H9 (cell line): ENCODE data around the gene MGMT. TPM values are rescaled to one million over a fixed set of nuclear protein-coding genes. Genes with fewer than 3 reads are reported as not detected.

Experiments
- DNase-seq: peaks from one replicate; pipeline ENCODE4 v3.0.0-alpha.2; 2017
- H2AFZ ChIP-seq: one replicate; pipeline ENCODE4 v1.6.1; 2013; ENCODE audit warnings: mild to moderate bottlenecking, low read length, control low read depth, moderate library complexity
- H2AK5ac ChIP-seq: 2 replicates; pipeline ENCODE4 v1.6.1; 2013; ENCODE audit warnings: low read length, control low read depth, mixed read lengths; ENCODE audit not compliant: insufficient read length
- H2BK120ac ChIP-seq: one replicate; pipeline ENCODE4 v1.6.1; 2013; ENCODE audit warnings: low read depth, mild to moderate bottlenecking, low read length, control low read depth, inconsistent platforms; ENCODE audit not compliant: poor library complexity, severe bottlenecking
- H2BK12ac ChIP-seq: 2 replicates; pipeline ENCODE4 v1.6.1; 2013; ENCODE audit warnings: low read length, control low read depth, mixed read lengths, low read depth; ENCODE audit not compliant: insufficient read length
- H2BK15ac ChIP-seq: 2 replicates; pipeline ENCODE4 v1.6.1; 2013; ENCODE audit warnings: low read depth, low read length, control low read depth
- H2BK20ac ChIP-seq: one replicate; pipeline ENCODE4 v1.6.1; 2013; ENCODE audit warnings: low read depth, mild to moderate bottlenecking, low read length, control low read depth, inconsistent platforms; ENCODE audit not compliant: poor library complexity, severe bottlenecking
- H2BK5ac ChIP-seq: 2 replicates; pipeline ENCODE4 v1.6.1; 2013; ENCODE audit warnings: low read length, control low read depth, mixed read lengths; ENCODE audit not compliant: insufficient read length
- H3K14ac ChIP-seq: 2 replicates; pipeline ENCODE4 v1.6.1; 2013; ENCODE audit warnings: low read length, control low read depth; ENCODE audit not compliant: insufficient read depth
- H3K18ac ChIP-seq: 2 replicates; pipeline ENCODE4 v1.6.1; 2013; ENCODE audit warnings: low read depth, mild to moderate bottlenecking, mixed read lengths, low read length, control low read depth; ENCODE audit not compliant: insufficient read length
- H3K23ac ChIP-seq: 2 replicates; pipeline ENCODE4 v1.6.1; 2013; ENCODE audit warnings: low read length, control low read depth, mixed read lengths, low read depth; ENCODE audit not compliant: insufficient read length
- H3K23me2 ChIP-seq: 2 replicates; pipeline ENCODE4 v1.6.1; 2013; ENCODE audit warnings: low read depth, mild to moderate bottlenecking, mixed read lengths, low read length, control low read depth; ENCODE audit not compliant: insufficient read length, poor library complexity, severe bottlenecking
- H3K27ac ChIP-seq: 2 replicates; pipeline ENCODE4 v1.5.1; 2013; ENCODE audit warnings: low read length, control low read depth, mixed read lengths, low read depth; ENCODE audit not compliant: insufficient read length
- H3K27me3 ChIP-seq: 2 replicates; pipeline ENCODE4 v1.6.1; 2013; ENCODE audit warnings: low read length, control low read depth, inconsistent platforms; ENCODE audit not compliant: insufficient read depth
- H3K4ac ChIP-seq: 2 replicates; pipeline ENCODE4 v1.6.1; 2013; ENCODE audit warnings: low read depth, mild to moderate bottlenecking, control low read depth, inconsistent platforms, low read length, moderate library complexity
- H3K4me1 ChIP-seq: 2 replicates; pipeline ENCODE4 v1.6.1; 2013; ENCODE audit warnings: low read length, control low read depth, inconsistent platforms; ENCODE audit not compliant: insufficient read depth
- H3K4me2 ChIP-seq: 2 replicates; pipeline ENCODE4 v1.6.1; 2013; ENCODE audit warnings: low read length, control low read depth, mixed read lengths; ENCODE audit not compliant: insufficient read length, insufficient read depth
- H3K56ac ChIP-seq: 2 replicates; pipeline ENCODE4 v1.6.1; 2013; ENCODE audit warnings: low read depth, mild to moderate bottlenecking, mixed read lengths, low read length, control low read depth; ENCODE audit not compliant: insufficient read length
- H3K79me1 ChIP-seq: 2 replicates; pipeline ENCODE4 v1.6.1; 2013; ENCODE audit warnings: low read depth, mild to moderate bottlenecking, moderate library complexity, low read length, control low read depth, inconsistent platforms; ENCODE audit not compliant: insufficient read depth, poor library complexity, severe bottlenecking
- H3K79me2 ChIP-seq: 2 replicates; pipeline ENCODE4 v1.6.1; 2013; ENCODE audit warnings: low read length, control low read depth, inconsistent platforms; ENCODE audit not compliant: insufficient read depth
- H3K9ac ChIP-seq: 2 replicates; pipeline ENCODE4 v1.6.1; 2013; ENCODE audit warnings: low read length, control low read depth, mixed read lengths; ENCODE audit not compliant: insufficient read length; ENCODE audit errors: extremely low read depth
- H3K9me3 ChIP-seq: one replicate; pipeline ENCODE4 v1.6.1; 2013; ENCODE audit warnings: low read depth, low read length, inconsistent platforms; ENCODE audit not compliant: control insufficient read depth
- H3T11ph ChIP-seq: one replicate; pipeline ENCODE4 v1.6.1; 2013; ENCODE audit warnings: mild to moderate bottlenecking, low read length, control low read depth, inconsistent platforms
- H4K20me1 ChIP-seq: one replicate; pipeline ENCODE4 v1.6.1; 2013; ENCODE audit not compliant: control insufficient read depth, insufficient read length, insufficient read depth
- H4K5ac ChIP-seq: 2 replicates; pipeline ENCODE4 v1.6.1; 2013; ENCODE audit warnings: low read depth, mild to moderate bottlenecking, mixed read lengths, low read length, control low read depth; ENCODE audit not compliant: insufficient read length
- H4K8ac ChIP-seq: replicated peaks from 2 replicates; pipeline ENCODE4 v1.6.1; 2013; ENCODE audit warnings: low read length, control low read depth, mixed read lengths, low read depth; ENCODE audit not compliant: insufficient read length
- H4K91ac ChIP-seq: 2 replicates; pipeline ENCODE4 v1.6.1; 2013; ENCODE audit warnings: low read depth, mild to moderate bottlenecking, moderate library complexity, mixed read lengths, low read length, control low read depth; ENCODE audit not compliant: insufficient read length
- H3K27ac Mint-ChIP-seq, 3 experiments: 2 replicates in 2 of 3; 3 replicates in 1 of 3; pipeline ENCODE4 v1.8.0; 2020 to 2021; ENCODE audit warnings: mixed read lengths in 3 of 3, mild to moderate bottlenecking in 1 of 3, moderate library complexity in 1 of 3
- H3K27me3 Mint-ChIP-seq: 2 replicates; pipeline ENCODE4 v1.8.0; 2021; ENCODE audit warnings: low read depth, mild to moderate bottlenecking, moderate library complexity, mixed read lengths
- H3K36me3 Mint-ChIP-seq, 3 experiments: 2 replicates in 2 of 3; 3 replicates in 1 of 3; pipeline ENCODE4 v1.8.0; 2020 to 2021; ENCODE audit warnings: low read depth in 3 of 3, mixed read lengths in 3 of 3; ENCODE audit not compliant: insufficient read depth in 1 of 3
- H3K4me1 Mint-ChIP-seq, 2 experiments: 2 replicates each; pipeline ENCODE4 v1.8.0; 2020; ENCODE audit warnings: mixed read lengths in 2 of 2
- H3K4me3 Mint-ChIP-seq, 2 experiments: 2 replicates in 1 of 2; 3 replicates in 1 of 2; pipeline ENCODE4 v1.8.0; 2020 to 2021; ENCODE audit warnings: mild to moderate bottlenecking in 2 of 2, mixed read lengths in 2 of 2, moderate library complexity in 1 of 2
- H3K9me3 Mint-ChIP-seq, 2 experiments: 2 replicates in 1 of 2; 3 replicates in 1 of 2; pipeline ENCODE4 v1.8.0; 2020; ENCODE audit warnings: mild to moderate bottlenecking in 2 of 2, mixed read lengths in 2 of 2, moderate library complexity in 1 of 2
- WGBS: extraction: QIAGEN DNeasy Blood & Tissue Kit; methylation state at CpG from one replicate; pipeline ENCODE4 v1.1.7; 2013; ENCODE audit warnings: missing lambda C conversion rate, low lambda C conversion rate, mixed read lengths; ENCODE audit not compliant: insufficient read length; ENCODE audit errors: extremely low coverage; 5-methylcytosine and 5-hydroxymethylcytosine counted together
- total RNA-seq: library from RNA; stranded (reverse); gene quantifications from 2 replicates; pipeline ENCODE4 v1.2.1, GENCODE V29; 2021
- TF ChIP-seq, protein P1 (sequence below): fragments of 200-600 bp; sonication (generic); conservative IDR thresholded peaks from 3 replicates; pipeline ENCODE4 v1.8.0; 2021; ENCODE audit warnings: antibody characterized with exemption, mild to moderate bottlenecking

MGMT gene
- total RNA-seq, 1 experiment from 2014 or later: 18.4 TPM

DNA sequence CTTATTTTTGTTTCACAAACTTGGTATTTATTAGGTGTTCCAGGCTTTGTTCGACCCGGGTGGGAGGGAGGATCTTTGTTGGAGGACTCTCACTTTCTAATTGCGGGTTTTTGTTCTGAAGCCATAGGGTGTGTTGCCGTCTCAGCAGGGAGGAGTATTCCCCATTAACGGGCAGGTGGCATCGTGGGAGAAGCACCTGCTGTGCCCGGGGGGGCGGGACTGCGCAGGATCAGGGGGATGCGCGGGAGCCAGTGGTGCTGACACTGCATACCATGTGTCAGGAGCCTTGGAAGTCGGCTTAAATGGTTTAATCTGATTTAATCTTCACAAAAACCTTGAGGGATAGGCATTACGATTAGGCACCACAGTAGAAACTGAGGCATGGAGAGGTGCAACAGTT lies 113.0 kb downstream of the MGMT start:
- no CpG with 5 or more reads among the region's 13 CpGs for WGBS
- Histone ChIP-seq H3K9me3 (no peaks in the 10 kb centered on the region), H2AFZ (no peak overlapping the region), H3K79me1 (no peaks in the 10 kb centered on the region), H3K9ac (no peak overlapping the region), H4K5ac (no peak overlapping the region), H3K27me3 (no peaks in the 10 kb centered on the region), H3K4me1 (no peaks in the 10 kb centered on the region), H4K91ac (no peak overlapping the region), H3K27ac (no peak overlapping the region), H2AK5ac (no peak overlapping the region), H3K56ac (no peak overlapping the region), H3K4me2 (no peak overlapping the region), H3K23ac (no peak overlapping the region), H3T11ph (no peak overlapping the region), H2BK5ac (no peak overlapping the region), H4K20me1 (no peaks in the 10 kb centered on the region), H3K79me2 (no peaks in the 10 kb centered on the region), H2BK120ac (no peak overlapping the region), H3K14ac (no peak overlapping the region), H3K23me2 (peaks cover 4% of the 10 kb centered on the region), H2BK15ac (no peak overlapping the region), H2BK20ac (no peak overlapping the region), H2BK12ac (no peak overlapping the region), H3K18ac (no peak overlapping the region), H3K4ac (no peak overlapping the region), H4K8ac (no peak overlapping the region)
- H3K36me3 Mint-ChIP-seq: peaks cover 1 to 9% (median 3%) of the 10 kb centered on the region in 3 experiments; a peak in 3 of 7 replicates
- no peaks in the 10 kb centered on the region for H3K27me3 Mint-ChIP-seq
- H3K9me3 Mint-ChIP-seq: peaks cover under 1 to 7% of the 10 kb centered on the region in 2 experiments; a peak in 2 of 5 replicates
- no peak overlapping the region; a peak in 1 of 7 replicates for H3K27ac Mint-ChIP-seq
- TF ChIP-seq, protein P1, sequence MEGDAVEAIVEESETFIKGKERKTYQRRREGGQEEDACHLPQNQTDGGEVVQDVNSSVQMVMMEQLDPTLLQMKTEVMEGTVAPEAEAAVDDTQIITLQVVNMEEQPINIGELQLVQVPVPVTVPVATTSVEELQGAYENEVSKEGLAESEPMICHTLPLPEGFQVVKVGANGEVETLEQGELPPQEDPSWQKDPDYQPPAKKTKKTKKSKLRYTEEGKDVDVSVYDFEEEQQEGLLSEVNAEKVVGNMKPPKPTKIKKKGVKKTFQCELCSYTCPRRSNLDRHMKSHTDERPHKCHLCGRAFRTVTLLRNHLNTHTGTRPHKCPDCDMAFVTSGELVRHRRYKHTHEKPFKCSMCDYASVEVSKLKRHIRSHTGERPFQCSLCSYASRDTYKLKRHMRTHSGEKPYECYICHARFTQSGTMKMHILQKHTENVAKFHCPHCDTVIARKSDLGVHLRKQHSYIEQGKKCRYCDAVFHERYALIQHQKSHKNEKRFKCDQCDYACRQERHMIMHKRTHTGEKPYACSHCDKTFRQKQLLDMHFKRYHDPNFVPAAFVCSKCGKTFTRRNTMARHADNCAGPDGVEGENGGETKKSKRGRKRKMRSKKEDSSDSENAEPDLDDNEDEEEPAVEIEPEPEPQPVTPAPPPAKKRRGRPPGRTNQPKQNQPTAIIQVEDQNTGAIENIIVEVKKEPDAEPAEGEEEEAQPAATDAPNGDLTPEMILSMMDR: no peak
- H3K4me3 Mint-ChIP-seq: no peak overlapping the region
- no peak for DNase-seq
- H3K4me1 Mint-ChIP-seq: peaks cover 34 to 36% of the 10 kb centered on the region in 2 experiments
